Esophagus muscularis mucosa (tissue), 3 donors: ENCODE measurements around the gene PDE4D.

ENCODE experiments used
- CTCF ChIP-seq, 3 experiments: fragments of 200-600 bp in 2 of 3; fragments of 450-650 bp in 1 of 3; sonication (generic) in 2 of 3; IDR thresholded peaks; one replicate each; pipeline ENCODE4 v1.5.1; 2017 to 2019; ENCODE audit warnings: antibody characterized with exemption in 3 of 3, mild to moderate bottlenecking in 2 of 3, moderate library complexity in 1 of 3
- POLR2A ChIP-seq: fragments of 450-650 bp; IDR thresholded peaks from one replicate; pipeline ENCODE4 v1.6.1; 2017; ENCODE audit warnings: antibody characterized with exemption, moderate library complexity, mild to moderate bottlenecking, low read depth

GRCh38 chr5:59246882-59247281, 646.6 kb downstream of the PDE4D start:
- TF ChIP-seq POLR2A (no peak), CTCF (IDR thresholded peaks at IDR 0.05) (no peak)
